CD4-positive, alpha-beta T cell treated with Interleukin-17A for 1 hour (primary cell): ENCODE measurements around the gene REV3L.
"Not testable (repeated sequence)": the region's sequence is repeated elsewhere in the genome, so short reads cannot be mapped to it uniquely, and the experiment has no call there.

ENCODE experiments used
- DNase-seq: peaks from one replicate; pipeline ENCODE4 v3.0.0-alpha.2; 2020

REV3L gene, protein sequence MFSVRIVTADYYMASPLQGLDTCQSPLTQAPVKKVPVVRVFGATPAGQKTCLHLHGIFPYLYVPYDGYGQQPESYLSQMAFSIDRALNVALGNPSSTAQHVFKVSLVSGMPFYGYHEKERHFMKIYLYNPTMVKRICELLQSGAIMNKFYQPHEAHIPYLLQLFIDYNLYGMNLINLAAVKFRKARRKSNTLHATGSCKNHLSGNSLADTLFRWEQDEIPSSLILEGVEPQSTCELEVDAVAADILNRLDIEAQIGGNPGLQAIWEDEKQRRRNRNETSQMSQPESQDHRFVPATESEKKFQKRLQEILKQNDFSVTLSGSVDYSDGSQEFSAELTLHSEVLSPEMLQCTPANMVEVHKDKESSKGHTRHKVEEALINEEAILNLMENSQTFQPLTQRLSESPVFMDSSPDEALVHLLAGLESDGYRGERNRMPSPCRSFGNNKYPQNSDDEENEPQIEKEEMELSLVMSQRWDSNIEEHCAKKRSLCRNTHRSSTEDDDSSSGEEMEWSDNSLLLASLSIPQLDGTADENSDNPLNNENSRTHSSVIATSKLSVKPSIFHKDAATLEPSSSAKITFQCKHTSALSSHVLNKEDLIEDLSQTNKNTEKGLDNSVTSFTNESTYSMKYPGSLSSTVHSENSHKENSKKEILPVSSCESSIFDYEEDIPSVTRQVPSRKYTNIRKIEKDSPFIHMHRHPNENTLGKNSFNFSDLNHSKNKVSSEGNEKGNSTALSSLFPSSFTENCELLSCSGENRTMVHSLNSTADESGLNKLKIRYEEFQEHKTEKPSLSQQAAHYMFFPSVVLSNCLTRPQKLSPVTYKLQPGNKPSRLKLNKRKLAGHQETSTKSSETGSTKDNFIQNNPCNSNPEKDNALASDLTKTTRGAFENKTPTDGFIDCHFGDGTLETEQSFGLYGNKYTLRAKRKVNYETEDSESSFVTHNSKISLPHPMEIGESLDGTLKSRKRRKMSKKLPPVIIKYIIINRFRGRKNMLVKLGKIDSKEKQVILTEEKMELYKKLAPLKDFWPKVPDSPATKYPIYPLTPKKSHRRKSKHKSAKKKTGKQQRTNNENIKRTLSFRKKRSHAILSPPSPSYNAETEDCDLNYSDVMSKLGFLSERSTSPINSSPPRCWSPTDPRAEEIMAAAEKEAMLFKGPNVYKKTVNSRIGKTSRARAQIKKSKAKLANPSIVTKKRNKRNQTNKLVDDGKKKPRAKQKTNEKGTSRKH (N-terminal part only)

DNA sequence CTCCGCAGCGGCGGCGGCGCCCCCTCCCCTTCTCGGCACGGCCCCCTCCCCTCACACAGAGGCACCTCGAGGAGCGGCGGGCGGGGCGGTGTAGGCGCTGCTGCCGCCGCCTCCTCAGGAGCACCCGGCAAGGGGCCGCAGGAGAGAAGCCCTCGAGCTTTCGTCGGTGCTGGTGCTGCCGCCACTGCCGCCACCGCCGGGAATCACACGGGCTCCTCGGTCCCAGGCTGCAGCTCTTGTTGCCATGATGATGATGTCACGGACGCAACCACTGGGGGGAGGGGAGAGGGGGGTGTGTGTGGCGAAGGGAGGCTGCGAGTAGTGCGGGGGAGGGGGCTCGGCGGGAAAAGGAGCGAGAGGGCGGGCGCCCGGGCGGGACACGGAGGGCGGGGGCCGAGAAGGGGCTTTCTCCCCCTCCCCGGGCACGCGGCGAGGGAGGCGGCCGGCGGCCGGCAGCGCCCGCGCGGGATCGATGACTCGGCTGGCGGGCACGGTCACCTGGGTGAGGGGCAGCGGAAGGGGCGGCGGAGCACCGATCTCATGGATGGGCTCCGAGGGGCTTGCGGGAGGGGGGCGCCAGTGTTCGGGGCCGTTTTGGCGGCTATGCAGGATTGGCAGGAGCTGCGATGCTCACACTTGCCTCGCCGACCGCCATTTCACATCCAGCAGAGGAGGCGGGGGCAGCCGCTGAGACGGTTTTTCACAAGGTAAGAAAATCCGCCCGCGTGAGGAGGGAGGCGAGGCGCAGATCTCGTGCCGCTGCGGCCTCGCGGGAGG lies at the start of gene REV3L:
Gene REV3L, minus strand, starts transcription at position 260 of the 777 bp plus-strand sequence. CDS start 330 bp downstream, outside the sequence.
- DNase-seq, result peak; percentile 91

- no peak for DNase-seq
These were observed 48.2 kb upstream of the REV3L start for GRCh38 chr6:111531185-111531584.

DNA sequence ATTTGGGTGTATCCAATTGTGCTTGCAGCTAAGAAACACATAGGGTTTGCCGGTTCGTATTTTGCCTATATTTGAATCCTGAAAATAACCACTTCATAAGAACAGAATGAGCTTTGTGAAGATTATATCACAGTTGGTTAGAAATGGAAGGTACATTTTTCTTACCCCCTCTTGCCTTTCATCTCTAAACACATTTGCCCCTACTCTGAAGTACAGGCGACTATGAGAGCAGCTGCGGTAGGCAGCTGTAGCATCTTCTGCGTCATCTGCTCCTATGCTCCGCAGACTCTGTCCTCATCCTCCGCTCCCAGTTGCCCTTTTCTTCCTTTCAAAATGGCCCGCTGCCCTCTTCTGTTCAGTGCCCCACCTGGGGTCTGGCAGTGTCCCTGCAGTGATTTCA lies 47.6 kb upstream of the REV3L start:
- DNase-seq, result no peak

- DNase-seq, result no peak
These were observed 47.2 kb upstream of the REV3L start for GRCh38 chr6:111530218-111530617.

GRCh38 chr6:111527367-111527766 lies 44.3 kb upstream of the REV3L start:
- no peak for DNase-seq

DNA sequence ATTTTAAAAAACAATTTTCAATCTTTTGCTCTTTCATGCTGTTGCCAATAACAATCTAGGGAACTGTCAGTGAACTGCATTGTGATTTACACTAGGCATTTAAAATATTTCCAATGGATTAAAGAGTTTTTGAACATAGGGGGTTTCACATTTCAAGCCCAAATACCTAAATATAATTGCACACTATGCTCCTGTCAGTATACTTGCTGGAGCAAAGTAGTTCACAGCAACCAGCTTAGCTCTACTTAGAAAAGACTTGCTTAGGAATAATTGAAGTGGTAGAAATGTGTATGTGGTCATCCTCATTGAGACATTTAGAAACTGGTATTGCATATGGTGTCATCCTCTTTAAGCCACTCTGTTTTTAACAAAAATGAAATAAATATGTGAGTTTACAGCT lies 41.7 kb upstream of the REV3L start:
- DNase-seq, result no peak

GRCh38 chr6:111524252-111524651 lies 41.2 kb upstream of the REV3L start:
- DNase-seq, result no peak

GRCh38 chr6:111523484-111524167 lies 40.6 kb upstream of the REV3L start:
- DNase-seq, result no peak

DNA sequence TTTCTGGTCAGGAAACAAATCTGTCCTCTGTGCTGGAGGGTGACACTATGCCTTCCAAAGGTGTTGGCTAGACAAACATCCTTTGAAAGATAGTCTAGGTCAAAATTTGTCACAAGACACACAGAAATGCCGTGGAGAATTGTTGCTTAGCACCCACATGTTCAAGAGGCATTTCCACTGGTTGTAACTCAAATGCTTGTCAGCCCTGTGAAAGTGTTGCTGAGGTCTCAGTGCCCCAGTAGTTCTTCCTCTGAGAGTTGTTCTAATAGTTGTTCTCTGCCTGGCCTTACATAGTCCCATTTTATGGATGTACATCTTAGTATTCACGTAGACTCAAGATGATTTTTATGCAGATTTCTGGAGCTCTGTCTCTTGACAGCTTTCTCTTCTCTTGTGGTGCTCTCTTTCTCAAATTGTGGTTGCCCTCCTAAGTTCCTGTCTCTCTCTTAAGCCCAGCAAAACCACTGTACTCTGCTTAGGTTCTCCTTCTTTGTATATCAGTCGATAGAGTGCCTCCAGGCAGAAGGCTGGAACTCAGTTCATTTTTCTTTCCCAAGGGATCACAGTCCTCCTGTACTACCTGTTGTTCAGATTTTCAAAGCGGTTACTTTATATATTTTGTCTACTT lies 39.5 kb upstream of the REV3L start:
- peak; percentile 22 for DNase-seq

DNA sequence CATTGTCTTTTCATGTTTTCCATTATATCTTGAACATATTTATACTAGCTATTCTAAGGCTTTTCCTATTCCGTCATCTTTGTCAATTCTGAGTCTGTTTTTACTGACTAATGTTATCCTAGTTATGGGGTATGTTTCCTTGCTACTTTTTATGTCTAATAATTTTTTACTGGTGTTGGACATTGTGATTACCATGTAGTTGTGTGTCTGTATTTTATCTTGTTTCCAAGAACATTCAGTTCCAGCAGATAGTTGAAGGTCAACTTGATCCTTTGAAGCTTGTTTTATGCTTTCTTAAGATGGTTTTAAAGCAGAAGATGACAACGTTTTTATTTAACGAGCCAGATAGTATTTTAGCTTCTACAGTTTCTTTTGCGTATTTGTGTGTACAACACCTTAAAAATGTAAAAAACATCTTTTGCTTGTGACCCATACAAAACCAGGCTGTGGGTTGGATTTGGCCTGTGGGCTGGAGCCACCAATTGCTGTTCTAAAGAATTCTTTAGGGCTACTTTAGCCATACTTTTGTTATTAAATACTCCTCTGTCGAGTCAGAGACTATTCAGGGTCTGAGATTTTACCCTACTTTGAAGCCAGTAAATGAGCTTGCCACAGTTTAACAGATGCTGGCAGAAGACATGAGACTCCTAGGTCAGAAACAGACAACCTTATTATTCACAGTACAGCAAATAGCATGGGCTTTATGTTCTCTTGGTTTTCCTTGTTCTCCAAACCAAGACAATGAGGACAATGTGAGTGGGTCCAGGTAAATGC lies 38.7 kb upstream of the REV3L start:
- DNase-seq, result no peak

DNA sequence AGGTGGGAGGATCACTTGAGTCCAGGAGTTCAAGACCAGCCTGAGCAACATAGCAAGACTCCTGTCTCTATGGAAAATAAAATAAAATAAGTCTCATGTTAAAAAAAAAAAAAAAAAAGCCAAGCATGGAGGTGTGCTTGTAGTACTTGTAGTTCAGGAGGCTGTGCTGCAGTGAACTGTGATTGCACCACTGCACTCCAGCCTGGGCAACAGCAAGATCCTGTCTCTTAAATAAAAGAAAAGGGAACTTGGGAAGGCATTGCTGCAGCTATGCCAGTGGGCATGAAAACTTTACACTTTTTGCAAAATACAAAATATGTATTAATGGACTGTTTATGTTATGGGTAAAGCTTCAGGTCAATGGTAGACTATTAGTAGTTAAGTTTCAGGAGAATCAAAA lies 37.5 kb upstream of the REV3L start:
- no peak for DNase-seq

DNA sequence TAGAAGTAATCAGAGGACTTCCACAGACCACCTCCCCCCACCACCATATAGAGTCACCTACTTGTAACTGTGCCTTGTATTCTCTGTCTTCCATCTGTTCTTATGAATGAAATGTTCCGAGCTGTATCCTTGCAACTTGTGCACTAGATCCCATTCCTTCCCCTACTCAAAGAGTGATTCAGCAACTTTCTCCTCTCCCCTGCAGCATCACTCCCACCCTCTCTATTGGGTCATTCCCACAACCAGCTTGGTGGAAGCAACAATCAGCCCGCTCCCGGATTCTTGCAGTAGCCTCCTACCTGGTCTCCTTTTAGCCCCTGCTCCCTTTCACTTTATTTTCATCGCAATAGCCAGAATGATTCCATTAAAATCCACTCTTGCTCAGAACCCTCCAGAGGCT lies 34.9 kb upstream of the REV3L start:
- DNase-seq, result no peak

GRCh38 chr6:111515259-111515658 lies 32.2 kb upstream of the REV3L start:
- DNase-seq, result no peak

GRCh38 chr6:111514531-111514930 lies 31.5 kb upstream of the REV3L start:
- DNase-seq, result not testable (repeated sequence)

DNA sequence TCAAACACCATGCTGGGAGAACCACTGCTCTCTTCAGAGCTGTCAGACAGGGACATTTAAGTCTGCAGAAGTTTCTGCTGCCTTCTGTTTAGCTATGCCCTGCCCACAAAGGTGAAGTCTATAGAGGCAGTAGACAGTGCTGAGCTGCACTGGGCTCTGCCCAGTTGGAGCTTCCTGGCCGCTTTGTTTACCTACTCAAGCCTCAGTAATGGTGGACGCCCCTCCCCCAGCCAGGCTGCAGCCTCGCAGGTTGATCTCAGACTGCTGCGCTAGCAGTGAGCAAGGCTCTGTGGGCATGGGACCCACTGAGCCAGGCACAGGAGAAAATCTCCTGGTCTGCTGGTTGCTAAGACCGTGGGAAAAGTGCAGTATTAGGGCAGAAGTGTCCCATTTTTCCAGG lies 24.2 kb upstream of the REV3L start:
- DNase-seq, result not testable (repeated sequence)

GRCh38 chr6:111505498-111505897 lies 22.5 kb upstream of the REV3L start:
- DNase-seq, result not testable (repeated sequence)

GRCh38 chr6:111503660-111504059 lies 20.6 kb upstream of the REV3L start:
- no peak for DNase-seq

GRCh38 chr6:111503194-111503593 lies 20.2 kb upstream of the REV3L start:
- no peak for DNase-seq

GRCh38 chr6:111502154-111502553 lies 19.1 kb upstream of the REV3L start:
- DNase-seq, result no peak

DNA sequence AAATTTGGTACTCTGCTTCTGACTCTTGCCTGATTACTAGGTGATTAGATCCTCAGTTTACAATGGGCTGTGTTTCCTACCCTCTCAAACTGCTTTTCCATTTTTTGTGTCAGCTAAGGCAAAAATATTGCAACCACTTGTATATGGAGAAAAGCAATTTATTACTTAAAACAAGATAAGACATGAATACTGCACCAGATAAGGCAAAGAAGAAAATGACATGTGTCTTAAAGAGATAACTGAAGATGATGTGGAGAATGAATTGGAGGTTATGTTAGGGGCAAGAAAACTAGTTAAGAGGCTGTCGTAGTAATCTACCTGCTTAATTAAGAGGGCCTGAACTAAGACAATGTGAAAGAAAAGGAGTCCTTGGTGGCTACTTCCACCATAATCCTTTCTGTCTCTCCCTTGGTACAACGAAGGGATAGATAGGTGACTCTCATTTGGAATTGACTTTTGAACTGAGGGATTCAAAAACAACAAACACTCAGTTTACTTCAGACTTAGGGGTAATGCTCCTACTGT lies 16.3 kb upstream of the REV3L start:
- DNase-seq, result no peak
